Left colon (tissue), 2 donors: Measurements from ENCODE around the gene ESR1. TPM values are rescaled to one million over a fixed set of nuclear protein-coding genes. Genes with fewer than 3 reads are reported as not detected.
A peak's percentile ranks its signal among the peaks of the same experiment; 100 is the strongest.
"Not testable (repeated sequence)": the region's sequence is repeated elsewhere in the genome, so short reads cannot be mapped to it uniquely, and the experiment has no call there.

Experiments used
- ATAC-seq: fragments of 200-7000 bp; cut with Tn5 transposase; one replicate; pipeline ENCODE4 v1.9.1; 2020; ENCODE audit warnings: mild to moderate bottlenecking, moderate library complexity
- DNase-seq, 2 donors: peaks; one replicate each; pipeline ENCODE4 v3.0.0-alpha.2; 2020
- intact Hi-C, 2 donors: fragments of 100-400 bp; cut with DNase I in 1 of 2; cut with micrococcal nuclease in 1 of 2; formaldehyde crosslinking; loops; one replicate each; pipeline versions ENCODE4 v1.11.2 to v1.14.0; 2022; cut with DNase I, micrococcal nuclease
- total RNA-seq, 2 donors: library from RNA; stranded (reverse); fragmentation: NEBNext Ultra II Directional; extraction: Animal tissue kit (Norgen Biotek cat#: 25700); gene quantifications; one replicate each; pipeline ENCODE4 v1.2.1, GENCODE V29; 2021
- donor health status: DM: no; HTN: no; CAD: no.
- donor health status: DM: yes; HTN: yes; CAD: no.

Gene ESR1
- total RNA-seq, 2 donors from 2014 or later = 0.18 to 0.70 TPM

DNA sequence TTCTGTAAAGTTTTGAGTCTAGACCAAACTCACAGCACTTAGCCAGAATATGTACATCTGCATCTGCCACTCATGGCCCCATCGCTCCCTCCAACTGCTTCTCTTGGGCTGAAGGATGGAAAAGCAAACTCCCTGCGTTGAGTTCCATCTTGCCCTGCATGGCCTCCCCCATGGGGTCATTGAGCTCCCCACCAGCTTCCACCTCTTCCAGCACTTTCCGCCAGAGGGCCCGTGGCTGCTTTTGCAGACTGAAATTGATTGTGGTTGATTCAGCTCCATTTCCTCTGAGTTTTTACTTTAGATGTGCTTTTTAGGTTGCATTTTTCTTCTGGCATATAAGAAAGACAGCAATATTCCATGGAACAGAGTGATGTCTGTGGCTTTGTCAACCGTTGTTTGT is 263.1 kb downstream of the ESR1 start:
- DNase-seq (no peak), ATAC-seq (no peak)
- intact Hi-C loops = no loop called here

DNA sequence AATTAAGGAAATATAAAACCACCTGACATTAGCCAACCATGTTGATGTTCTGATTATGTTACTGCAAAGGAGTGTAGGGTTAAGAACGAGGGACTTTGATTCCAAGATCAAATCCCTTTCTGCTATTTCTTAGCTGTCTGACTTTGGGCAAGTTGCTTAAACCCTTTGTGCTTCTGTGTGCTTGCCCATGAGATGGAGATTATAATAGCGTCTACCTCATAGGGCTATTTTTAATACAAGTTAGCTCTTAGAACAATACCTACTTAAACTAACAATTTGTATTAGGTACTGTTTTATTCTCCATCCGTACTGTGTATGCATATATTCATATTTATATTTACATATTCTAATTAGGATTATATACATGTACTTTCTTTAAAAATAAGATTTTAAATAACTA is 263.8 kb downstream of the ESR1 start:
- ATAC-seq (no peak), DNase-seq (no peak)
- intact Hi-C loops = no loop called here

DNA sequence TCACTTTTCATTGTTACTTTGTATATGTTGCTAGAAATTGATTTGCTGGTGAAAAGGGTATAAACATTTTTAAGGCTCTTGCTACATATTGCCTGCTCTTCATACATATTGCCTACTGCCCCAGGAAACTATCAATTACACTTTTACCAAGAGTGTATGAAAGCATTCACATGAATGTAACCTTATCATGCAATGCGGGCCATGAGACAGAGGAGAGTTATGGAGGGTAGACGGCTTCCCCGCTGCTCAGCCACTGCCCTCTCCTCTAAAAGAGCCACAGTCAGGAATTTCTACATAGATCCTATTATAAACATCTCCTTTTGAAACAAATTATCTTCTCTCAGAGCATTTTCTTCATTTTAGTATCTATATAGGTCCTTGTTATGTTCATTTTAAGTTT is 264.4 kb downstream of the ESR1 start:
- intact Hi-C loops = no loop called here
- ATAC-seq = no peak

DNA sequence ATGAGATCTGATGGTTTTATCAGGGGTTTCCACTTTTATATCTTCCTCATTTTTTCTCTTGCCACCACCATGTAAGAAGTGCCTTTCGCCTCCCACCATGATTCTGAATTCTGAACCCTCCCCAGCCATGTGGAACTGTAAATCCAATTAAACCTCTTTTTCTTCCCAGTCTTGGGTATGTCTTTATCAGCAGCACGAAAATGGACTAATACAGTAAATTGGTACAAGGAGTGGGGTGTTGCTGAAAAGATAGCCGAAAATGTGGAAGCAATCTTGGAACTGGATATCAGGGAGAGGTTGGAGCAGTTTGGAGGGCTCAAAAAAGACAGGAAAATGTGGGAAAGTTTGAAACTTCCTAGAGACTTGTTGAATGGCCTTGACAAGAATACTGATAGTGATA is 268.8 kb downstream of the ESR1 start:
- DNase-seq, intact Hi-C loops, ATAC-seq: not testable (repeated sequence)

More for the DNA sequence above, 264.4 kb downstream of the ESR1 start:
- DNase-seq = no peak

DNA sequence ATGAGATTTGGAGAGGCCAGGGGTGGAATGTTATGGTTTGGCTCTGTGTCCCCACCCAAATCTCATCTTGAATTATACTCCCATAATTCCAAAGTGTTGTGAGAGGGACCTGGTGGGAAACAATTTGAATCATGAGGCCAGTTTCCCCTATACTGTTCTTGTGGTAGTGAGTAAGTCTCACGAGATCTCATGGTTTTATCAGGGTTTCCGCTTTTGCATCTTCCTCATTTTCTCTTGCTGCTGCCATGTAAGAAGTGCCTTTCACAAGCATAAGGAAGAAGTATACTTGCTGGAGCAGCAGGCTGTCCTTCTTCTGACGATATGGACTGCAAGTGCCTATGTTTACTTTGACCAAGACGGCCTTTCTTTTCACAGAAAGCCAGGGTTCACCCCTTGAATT is 270.5 kb downstream of the ESR1 start:
- ATAC-seq (no peak), DNase-seq (no peak)
- intact Hi-C loops = no loop called here

DNA sequence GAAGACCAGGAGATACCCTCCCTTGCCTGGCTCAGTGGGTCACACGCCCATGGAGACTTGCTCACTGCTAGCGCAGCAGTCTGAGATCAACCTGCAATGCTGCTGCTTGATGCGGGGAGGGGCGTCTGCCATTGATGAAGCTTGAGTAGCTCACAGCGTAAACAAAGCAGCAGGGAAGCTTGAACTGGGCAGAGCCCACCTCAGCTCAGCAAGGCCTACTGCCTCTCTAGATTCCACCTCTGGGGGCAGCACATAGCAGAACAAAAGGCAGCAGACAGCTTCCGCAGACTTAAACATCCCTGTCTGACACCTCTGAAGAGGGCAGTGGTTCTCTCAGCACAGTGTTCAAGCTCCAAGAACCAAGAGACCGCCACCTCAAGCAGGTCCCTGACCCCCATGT is 271.3 kb downstream of the ESR1 start:
- intact Hi-C loops = no loop called here
- ATAC-seq (no peak), DNase-seq (no peak)

DNA sequence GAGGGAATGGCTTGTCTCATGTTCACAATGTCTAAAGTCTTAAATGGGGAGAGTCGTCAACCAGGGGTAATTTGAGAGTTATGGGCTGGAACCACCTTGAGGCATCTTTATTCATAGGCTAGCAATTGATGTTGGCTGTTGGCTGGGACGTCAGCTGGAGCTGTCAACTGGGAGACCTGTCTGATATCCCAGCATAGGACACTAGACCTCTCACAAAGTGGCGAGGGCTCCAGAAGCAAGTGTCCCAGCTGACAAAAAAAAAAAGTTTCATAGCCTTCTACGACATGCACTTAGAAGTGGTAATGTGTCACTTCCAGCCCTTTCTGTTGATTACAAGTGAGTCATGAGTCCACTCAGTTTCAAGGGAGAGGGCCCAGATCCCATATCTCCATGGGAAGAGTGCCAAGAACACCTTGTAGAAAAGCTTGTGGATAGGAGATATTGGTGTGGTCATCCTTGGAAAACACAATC is 278.0 kb downstream of the ESR1 start:
- intact Hi-C loops = no loop called here
- DNase-seq (no peak), ATAC-seq (no peak)

DNA sequence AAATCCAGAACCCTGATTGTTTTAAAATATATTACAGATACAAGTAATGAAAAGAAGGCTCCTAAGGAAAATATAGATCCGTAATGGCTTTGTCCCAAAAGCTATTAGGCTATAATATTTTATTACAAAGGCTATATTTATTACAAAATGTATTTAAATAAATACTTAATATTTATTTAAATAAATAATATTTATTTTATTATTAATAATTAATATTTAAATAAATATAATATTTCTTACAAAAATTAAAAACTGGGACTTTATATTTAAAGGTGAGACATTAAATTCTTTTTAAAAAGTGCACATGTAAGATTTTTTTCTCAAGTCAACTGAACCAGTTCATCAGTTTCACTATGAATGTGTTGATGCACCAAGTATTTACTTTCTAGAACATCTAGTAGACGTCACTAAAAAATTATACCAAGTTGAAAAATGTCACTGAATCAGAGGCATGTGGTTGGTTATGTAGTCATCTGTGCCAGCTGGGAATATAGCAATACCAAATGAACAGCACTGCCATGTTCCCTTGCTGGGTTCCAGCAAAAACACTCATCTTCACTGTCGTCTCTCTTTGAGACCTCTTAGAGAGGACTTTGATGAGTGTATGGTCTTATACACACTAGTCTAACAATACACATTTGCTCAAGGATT is 278.9 kb downstream of the ESR1 start:
- DNase-seq = no peak
- intact Hi-C loops = no loop called here
- no peak for ATAC-seq

DNA sequence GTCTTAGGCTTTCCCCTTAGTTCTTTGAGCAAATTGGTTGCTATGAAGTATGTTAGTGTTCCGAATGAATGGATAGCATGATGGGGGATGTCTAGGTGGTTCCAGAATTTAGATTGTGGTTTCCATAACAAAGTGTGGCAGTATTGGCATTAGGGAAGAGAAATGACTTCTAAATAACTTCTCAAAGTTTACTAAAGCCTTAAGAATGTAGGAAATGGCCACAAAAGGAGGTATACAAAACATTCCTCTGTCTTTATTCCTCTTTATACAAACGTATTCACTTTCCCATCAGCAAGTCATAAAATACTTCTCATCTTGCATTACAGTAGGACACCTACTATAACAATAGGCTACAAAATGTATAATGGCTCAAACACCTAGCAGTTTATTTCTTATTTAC is 279.6 kb downstream of the ESR1 start:
- no peak for ATAC-seq
- intact Hi-C loops = no loop called here
- DNase-seq = no peak

DNA sequence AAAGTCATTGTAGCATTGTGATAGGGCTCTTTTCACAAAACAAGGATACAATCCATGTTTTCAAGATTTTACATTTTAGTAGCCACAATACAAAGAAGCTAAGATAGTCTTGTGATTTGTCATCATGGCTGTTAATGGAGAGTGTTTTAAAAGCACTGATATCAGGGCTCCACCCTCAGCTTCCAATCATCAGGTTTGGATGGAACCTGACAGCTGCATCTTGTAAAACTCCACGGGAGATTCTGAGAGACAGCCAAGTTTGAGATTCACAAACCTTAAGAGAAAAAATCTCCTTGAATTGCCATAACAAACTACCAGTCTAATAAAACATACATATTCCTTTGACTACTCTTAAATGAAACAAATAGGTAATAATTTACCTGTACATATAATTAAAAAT is 280.2 kb downstream of the ESR1 start:
- ATAC-seq (no peak), DNase-seq (no peak)
- intact Hi-C loops = no loop called here

DNA sequence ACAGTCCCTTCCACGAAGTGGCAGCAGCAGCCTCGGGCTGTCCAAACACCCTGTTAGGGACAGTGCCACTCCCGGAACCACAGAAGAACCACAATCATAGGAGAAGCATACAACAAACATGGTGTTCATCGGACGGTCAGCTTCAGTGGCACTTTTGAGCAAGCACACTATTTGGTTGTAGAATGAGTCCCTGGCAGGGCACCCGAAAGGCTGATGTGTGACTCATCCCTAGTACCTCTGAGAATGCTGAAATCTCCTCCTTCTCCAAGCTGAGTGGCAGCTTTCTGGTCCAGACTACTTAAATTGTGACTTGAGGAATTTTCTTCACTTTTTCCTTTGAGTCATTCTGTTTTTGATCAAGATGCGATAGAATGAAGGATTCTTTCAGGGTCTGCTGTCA is 282.5 kb downstream of the ESR1 start:
- no peak for ATAC-seq
- intact Hi-C loops = no loop called here
- no peak for DNase-seq

DNA sequence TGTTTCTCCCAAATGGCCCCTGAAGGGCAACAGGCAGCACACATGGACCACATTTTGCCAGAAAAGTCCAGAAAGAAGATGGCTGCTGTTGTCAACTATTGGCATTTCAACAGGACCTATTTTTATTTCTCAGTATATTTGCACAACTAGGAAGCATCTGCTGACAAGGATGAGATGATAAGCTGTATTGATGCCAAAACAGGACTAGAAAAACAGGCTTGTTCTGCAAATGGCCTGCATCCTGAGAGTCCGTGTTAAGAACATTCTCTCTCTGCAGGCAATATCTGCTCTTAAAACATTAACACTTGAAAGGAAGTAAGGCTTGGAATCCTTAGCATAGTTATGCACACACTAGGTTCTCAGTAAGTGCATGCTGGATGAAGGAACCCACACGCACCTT is 283.7 kb downstream of the ESR1 start:
- DNase-seq (no peak), ATAC-seq (no peak)
- intact Hi-C loops = no loop called here

DNA sequence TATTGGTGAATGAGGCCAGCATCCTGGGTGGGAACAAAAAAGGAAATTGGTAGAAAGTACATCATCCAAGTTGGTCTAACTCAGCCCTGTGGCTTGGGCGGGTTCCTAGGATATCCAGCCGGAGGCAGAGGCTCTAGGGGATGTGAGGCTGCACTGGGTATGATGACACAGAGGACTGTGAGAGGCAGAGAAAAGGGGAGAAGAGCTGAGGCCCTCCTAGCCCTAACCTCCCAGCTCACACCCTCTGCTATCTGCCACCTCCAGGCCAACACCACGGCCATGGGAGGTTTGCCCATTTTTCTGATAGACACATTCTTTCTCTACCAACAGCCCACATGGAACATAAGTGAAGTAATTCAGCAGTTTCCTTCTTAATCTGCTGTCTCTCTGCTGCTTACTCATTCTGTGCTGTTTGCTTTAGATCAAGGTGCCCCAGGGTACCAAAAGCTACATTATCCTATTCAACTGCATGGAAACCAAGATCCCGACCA is 284.4 kb downstream of the ESR1 start:
- ATAC-seq = no peak
- intact Hi-C loops = no loop called here

DNA sequence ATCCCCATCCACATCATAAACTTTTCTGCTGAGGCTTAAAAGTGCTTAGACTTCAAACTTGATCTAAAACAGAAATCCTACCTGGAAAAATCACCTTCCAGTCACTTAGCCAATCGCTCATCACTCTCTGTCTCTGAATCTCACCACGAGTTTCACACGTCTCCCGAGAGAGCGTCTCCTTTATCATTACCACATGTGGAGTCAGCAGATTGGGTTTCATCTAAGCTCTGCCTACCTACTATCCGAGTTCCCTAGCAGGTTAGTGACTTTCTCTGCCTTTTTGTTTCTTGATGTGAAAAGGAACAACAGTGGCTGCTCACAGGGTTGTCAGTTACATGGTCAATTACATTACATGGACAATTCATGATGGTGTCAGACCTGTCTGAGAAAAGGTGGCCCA is 286.2 kb downstream of the ESR1 start:
- DNase-seq (no peak), ATAC-seq (no peak)
- intact Hi-C loops = no loop called here

More for the DNA sequence above, 284.4 kb downstream of the ESR1 start:
- DNase-seq = no peak

DNA sequence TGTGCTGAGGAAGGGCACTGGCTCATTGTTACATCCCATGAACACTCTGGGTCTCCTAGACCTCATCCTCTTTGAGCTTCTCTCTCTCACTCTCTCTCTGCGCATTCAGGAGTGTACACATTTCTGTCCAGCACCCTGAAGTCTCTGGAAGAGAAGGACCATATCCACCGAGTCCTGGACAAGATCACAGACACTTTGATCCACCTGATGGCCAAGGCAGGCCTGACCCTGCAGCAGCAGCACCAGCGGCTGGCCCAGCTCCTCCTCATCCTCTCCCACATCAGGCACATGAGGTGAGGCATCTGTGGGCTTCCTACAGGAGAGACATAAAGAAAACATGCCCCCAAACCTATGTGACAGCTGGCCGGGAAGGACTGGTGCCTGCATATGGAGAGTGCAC is 286.8 kb downstream of the ESR1 start:
- ATAC-seq = no peak

DNA sequence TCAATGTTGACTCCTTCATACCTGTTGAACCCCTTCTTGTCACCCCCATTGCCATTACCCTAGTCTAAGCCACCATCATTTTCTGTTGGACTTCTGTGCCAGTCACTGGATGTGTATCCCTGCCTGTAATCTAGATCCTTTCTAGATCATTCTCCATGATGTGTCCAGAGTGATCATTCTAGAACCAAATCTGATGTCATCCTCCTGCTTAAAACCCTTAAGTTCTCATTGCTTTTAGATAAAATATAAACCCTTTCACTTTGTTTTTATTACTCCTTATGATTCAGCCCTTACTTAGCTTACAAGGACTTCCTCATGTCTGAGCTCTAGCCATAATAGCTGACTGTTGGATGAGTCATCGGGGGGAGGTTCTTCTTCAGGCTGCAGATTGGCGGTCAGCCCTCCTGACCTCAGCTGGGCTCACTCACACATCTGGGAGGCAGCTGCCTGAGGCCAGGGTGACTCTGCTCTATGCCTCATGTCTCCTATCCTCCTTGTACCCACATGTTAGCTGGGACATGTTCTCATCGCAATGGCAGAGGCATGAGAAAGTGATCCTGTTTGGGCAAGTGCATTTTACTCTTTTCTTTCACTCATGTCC is 287.6 kb downstream of the ESR1 start:
- ATAC-seq = peak; percentile 88
- intact Hi-C loops = no loop called here
- DNase-seq = peak; percentile 28 to 75

More for the DNA sequence above, 286.8 kb downstream of the ESR1 start:
- intact Hi-C loops = no loop called here
- no peak for DNase-seq

DNA sequence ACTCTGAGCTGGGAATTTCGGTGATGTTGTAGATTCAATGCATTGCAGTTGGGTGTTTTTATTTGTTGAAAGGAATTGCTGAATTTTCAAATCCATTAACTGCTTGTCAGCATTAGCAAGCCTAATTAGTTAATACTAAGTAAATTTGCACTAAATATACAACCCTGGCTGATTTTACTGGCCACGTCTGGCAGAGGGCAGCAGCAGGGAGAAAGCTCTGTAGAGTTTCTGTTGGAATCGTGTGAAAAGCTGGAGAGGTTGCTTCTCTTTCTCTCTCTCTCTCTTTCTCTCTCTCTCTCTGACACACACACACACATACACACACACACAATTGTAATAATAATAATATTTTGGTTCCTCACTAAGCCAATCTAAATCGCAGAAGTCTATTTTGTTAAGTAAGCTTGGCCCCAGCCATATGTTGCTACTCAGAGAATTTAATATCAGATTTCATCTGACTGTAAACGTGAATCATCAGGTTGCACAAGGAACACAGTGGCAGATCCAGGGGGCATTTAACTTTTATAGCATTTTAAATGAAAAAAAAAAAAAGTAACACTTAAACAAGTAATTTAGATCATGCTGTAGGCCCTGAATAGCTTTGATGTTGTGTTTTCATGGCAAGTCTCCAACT is 289.5 kb downstream of the ESR1 start:
- DNase-seq = no peak
- intact Hi-C loops = no loop called here
- no peak for ATAC-seq

DNA sequence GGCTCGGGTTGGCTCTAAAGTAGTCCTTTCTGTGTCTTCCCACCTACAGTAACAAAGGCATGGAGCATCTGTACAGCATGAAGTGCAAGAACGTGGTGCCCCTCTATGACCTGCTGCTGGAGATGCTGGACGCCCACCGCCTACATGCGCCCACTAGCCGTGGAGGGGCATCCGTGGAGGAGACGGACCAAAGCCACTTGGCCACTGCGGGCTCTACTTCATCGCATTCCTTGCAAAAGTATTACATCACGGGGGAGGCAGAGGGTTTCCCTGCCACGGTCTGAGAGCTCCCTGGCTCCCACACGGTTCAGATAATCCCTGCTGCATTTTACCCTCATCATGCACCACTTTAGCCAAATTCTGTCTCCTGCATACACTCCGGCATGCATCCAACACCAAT is 291.2 kb downstream of the ESR1 start:
- intact Hi-C loops = no loop called here
- DNase-seq = no peak
- ATAC-seq = no peak

DNA sequence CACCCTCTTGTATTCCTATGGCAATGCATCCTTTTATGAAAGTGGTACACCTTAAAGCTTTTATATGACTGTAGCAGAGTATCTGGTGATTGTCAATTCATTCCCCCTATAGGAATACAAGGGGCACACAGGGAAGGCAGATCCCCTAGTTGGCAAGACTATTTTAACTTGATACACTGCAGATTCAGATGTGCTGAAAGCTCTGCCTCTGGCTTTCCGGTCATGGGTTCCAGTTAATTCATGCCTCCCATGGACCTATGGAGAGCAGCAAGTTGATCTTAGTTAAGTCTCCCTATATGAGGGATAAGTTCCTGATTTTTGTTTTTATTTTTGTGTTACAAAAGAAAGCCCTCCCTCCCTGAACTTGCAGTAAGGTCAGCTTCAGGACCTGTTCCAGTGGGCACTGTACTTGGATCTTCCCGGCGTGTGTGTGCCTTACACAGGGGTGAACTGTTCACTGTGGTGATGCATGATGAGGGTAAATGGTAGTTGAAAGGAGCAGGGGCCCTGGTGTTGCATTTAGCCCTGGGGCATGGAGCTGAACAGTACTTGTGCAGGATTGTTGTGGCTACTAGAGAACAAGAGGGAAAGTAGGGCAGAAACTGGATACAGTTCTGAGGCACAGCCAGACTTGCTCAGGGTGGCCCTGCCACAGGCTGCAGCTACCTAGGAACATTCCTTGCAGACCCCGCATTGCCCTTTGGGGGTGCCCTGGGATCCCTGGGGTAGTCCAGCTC is 292.1 kb downstream of the ESR1 start:
- no peak for ATAC-seq
- DNase-seq = no peak
- intact Hi-C loops = no loop called here

DNA sequence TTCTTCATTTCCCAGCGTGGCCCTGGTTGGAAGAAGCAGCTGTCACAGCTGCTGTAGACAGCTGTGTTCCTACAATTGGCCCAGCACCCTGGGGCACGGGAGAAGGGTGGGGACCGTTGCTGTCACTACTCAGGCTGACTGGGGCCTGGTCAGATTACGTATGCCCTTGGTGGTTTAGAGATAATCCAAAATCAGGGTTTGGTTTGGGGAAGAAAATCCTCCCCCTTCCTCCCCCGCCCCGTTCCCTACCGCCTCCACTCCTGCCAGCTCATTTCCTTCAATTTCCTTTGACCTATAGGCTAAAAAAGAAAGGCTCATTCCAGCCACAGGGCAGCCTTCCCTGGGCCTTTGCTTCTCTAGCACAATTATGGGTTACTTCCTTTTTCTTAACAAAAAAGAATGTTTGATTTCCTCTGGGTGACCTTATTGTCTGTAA is 292.7 kb downstream of the ESR1 start:
- ATAC-seq (no peak), DNase-seq (no peak)
- intact Hi-C loops = no loop called here
